Measurements from ENCODE around the gene CSGALNACT2.
"Not testable (repeated sequence)": the region's sequence is repeated elsewhere in the genome, so short reads cannot be mapped to it uniquely, and the experiment has no call there.

The CSGALNACT2 gene

DNA sequence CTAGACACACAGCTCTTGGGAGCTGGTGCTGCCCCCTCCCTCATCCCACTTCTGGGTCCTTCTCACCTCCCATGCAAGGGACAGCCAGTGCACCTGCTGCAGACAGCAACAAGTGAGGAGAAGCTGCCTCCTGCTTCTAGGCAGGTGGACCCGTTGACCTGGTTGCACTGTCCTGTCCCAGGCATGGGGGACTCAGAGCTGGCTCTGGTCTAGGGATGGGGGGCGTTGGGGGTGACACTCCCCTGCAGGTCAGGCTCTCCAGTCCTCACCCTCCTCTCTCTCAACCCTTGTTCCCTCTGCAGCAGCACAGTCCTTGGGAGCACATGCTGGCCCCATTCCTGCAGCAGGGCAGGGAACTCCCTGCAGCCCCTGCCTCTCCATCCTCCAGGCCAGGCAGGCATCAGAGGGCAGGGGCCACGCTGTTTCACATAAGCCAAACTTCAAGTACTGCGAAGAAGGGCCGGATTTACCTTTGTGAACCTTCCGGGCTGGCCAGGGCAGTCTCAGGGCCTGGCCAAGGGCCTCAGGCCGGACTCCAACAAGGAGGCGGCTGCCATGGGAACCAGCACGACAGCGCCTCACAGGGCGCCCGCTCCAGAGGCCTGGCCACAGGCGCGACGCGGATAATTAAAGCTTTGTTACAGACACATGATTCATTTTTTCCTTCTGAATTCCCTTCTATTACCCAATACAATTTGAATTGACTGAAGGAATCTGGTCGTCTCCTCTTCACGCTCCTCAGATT, 80.1 kb downstream of the CSGALNACT2 start:
- TF ChIP-seq, protein P1, sequence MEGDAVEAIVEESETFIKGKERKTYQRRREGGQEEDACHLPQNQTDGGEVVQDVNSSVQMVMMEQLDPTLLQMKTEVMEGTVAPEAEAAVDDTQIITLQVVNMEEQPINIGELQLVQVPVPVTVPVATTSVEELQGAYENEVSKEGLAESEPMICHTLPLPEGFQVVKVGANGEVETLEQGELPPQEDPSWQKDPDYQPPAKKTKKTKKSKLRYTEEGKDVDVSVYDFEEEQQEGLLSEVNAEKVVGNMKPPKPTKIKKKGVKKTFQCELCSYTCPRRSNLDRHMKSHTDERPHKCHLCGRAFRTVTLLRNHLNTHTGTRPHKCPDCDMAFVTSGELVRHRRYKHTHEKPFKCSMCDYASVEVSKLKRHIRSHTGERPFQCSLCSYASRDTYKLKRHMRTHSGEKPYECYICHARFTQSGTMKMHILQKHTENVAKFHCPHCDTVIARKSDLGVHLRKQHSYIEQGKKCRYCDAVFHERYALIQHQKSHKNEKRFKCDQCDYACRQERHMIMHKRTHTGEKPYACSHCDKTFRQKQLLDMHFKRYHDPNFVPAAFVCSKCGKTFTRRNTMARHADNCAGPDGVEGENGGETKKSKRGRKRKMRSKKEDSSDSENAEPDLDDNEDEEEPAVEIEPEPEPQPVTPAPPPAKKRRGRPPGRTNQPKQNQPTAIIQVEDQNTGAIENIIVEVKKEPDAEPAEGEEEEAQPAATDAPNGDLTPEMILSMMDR (IDR thresholded peaks at IDR 0.05; ENCODE audit: low read depth, low read length): no peak
- H3K4me3 ChIP-seq (replicated peaks in 1 of 2; ENCODE audit: low read depth in 2 of 2, low read length in 2 of 2): no peak overlapping the region
- no peak for DNase-seq (ENCODE audit: low read depth in 2 of 2)

DNA sequence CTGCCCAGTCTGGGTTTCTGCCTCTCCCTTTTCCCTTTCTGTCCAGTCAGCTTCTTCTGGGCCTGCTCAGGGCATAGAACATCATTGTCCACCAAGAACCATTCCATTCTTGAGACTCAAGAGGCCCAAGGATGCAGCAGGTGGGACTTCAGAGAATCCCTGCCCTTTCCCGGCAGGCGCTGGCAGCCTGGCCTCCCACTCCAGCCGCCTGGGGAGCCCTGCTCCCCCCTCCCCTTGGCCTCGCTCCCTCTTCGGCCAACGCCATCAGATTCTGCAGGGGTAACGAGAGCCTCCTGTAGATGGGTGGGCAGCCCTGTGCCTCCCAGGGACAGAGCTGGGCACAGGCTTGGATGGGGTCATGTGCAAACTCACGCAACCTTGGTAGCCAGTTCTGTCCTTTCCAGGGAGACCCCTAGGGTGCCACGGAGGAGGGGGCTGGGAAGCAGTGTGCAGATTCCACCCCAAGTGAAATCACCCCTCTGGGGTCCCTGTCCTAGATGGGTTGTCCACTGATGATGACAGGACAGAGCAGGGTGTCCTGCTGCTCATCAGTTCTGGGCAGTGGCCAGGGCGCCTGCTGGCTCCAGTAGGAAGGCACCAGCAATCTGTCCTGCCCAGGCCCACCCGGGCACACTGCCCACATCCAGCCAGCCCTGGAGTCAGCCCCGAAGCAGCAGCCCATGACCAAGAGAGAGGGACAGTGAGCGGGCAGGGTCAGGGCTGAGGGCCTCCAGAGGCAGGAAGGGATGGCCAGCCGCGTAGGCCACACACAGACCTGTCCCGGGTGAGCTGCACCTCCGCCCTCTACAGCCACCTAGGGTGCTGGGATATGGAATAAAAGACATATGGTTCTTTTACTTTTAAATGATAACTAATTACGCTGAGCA, 80.9 kb downstream of the CSGALNACT2 start:
- DNase-seq (ENCODE audit: low read depth in 2 of 2): no peak
- TF ChIP-seq, protein P1 (IDR thresholded peaks at IDR 0.05; ENCODE audit: low read depth, low read length): no peak
- no peak overlapping the region for H3K4me3 ChIP-seq (replicated peaks in 1 of 2; ENCODE audit: low read depth in 2 of 2, low read length in 2 of 2)

DNA sequence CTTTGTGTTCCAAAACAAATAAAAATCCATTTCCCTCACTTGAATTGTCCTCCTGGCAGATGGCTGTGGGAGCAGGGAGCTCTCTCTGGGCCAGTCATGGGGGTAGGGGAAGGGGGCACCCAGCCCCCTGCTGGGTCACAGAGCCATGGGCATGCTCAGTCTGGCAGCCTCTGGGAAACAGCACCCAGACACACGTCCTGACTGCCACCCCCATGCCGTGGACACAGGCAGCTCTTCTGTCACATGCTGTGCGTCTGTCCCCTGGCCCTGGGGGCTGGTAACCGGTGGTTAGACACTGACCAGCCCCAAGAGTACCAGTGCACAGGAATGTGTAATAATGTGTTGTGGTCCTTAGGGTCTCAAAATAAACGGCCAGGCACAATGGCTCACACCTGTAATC, 81.6 kb downstream of the CSGALNACT2 start:
- TF ChIP-seq, protein P1 (IDR thresholded peaks at IDR 0.05; ENCODE audit: low read depth, low read length): no peak
- no peak for DNase-seq (ENCODE audit: low read depth in 2 of 2)
- no peak overlapping the region for H3K4me3 ChIP-seq (replicated peaks in 1 of 2; ENCODE audit: low read depth in 2 of 2, low read length in 2 of 2)

DNA sequence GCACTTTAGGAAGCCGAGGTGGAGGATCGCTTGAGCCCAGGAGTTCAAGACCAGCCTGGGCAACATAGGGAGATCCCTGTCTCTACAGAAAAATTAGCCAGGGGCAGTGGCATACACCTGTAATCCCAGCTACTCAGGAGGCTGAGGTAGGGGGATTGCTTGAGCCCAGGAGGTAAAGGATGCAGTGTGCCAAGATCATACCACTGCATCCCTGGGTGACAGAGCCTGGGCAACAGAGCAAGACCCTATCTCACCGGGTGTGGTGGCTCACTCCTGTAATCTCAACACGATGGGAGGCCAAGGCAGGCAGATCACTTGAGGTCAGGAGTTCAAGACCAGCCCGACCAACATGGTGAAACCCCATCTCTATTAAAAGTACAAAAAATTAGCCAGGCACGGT, 82.0 kb downstream of the CSGALNACT2 start:
- H3K4me3 ChIP-seq (replicated peaks in 1 of 2; ENCODE audit: low read depth in 2 of 2, low read length in 2 of 2); DNase-seq (ENCODE audit: low read depth in 2 of 2): not testable (repeated sequence)

DNA sequence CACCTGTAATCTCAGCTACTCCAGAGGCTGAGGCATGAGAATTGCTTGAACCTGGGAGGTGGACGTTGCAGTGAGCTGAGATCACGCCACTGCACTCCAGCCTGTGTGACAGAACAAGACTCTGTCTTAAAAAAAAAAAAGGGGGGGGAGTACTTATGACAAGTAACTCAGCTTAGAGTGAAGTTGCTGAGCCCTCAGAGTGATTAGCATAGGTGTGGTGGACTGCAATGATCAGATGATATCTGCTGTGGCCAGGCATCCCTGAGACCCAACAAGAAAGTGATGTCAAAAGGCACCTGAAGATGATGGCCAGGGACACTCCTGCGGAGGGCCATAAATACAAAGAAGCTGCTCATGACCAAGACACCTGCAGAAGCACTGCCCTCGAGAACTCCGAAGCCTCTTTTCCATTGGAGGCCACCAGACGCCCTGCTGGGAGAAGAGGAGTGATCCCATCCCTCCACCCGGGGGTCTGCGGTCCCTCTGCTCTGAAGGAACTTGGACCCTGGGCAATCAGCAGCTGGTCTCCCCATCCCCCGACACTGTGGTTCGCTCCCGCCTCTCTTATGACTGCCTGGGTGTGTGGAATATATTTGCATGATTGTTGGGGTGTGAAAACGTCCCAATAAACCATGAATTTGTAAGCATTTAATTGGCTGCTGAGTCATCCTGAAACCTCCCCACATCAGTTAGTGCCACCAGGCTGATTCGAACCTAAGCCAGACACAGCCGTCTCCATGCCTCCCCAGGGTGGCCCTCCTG, 82.6 kb downstream of the CSGALNACT2 start:
- DNase-seq (ENCODE audit: low read depth in 2 of 2): no peak
- H3K4me3 ChIP-seq (replicated peaks in 1 of 2; ENCODE audit: low read depth in 2 of 2, low read length in 2 of 2): no peak overlapping the region
- TF ChIP-seq, protein P1 (IDR thresholded peaks at IDR 0.05; ENCODE audit: low read depth, low read length): no peak

DNA sequence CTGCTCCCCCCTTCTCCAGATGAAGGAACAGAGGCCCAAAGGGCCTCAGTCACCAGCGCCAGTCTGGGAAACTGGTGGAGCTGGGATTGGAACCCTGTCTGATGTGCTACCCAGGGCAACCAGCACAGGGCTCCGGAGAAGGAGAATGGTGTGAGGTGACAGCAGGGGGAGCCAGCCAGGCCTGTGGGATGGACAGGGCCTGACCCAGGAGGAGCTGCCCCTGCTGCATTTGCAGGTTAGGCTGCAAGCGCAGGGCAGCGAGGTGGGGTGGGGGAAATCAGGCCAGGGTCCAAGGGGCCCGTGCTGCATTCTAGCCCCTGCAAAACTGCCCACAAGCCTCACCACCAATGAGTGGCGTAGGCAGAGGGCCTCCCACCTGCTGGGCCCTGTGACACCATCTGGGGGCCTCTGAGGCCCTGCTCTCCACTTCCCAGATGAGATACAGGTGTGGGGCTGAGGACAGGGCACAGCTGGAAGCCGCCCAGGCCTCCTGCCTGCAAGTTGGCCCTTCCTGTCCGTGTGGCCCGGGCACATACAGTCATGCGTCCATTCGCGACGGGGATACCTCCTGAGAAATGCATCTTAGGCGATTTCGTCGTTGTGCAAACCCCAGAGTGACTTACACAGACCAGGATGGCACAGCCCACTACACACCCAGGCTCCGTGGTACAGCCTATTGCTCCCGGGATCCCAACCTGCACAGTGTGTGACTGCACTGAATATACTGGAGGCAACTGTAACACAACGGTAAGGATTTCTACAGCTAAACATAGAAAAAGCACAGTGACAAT, 83.4 kb downstream of the CSGALNACT2 start:
- DNase-seq (ENCODE audit: low read depth in 2 of 2): no peak
- H3K4me3 ChIP-seq (replicated peaks in 1 of 2; ENCODE audit: low read depth in 2 of 2, low read length in 2 of 2): no peak overlapping the region
- TF ChIP-seq, protein P1 (IDR thresholded peaks at IDR 0.05; ENCODE audit: low read depth, low read length): peak; percentile 28
